BLaER1 treated with 17β-estradiol and CSF1 and Interleukin-3, amounts not matched to agents 10 nM and 100 nM (cell line): ENCODE data around the gene COL5A2.

Source experiments
- H3K27ac ChIP-seq, 11 experiments: shearing (Covaris generic); formaldehyde crosslinking; 2 replicates each; pipeline ENCODE4 v1.8.1; 2022
- H3K27me3 ChIP-seq, 11 experiments: shearing (Covaris generic); formaldehyde crosslinking; 2 replicates each; pipeline ENCODE4 v1.8.1; 2022
- H3K36me3 ChIP-seq, 11 experiments: shearing (Covaris generic); formaldehyde crosslinking; 2 replicates each; pipeline ENCODE4 v1.8.1; 2022
- H3K4me1 ChIP-seq, 10 experiments: shearing (Covaris generic); formaldehyde crosslinking; 2 replicates each; pipeline ENCODE4 v1.8.1; 2022
- H3K4me2 ChIP-seq, 11 experiments: shearing (Covaris generic); formaldehyde crosslinking; 2 replicates each; pipeline ENCODE4 v1.8.1; 2022
- H3K4me3 ChIP-seq, 10 experiments: shearing (Covaris generic); formaldehyde crosslinking; 2 replicates each; pipeline ENCODE4 v1.8.1; 2022
- H3K9ac ChIP-seq, 11 experiments: shearing (Covaris generic); formaldehyde crosslinking; 2 replicates each; pipeline ENCODE4 v1.8.1; 2022
- H3K9me3 ChIP-seq, 11 experiments: shearing (Covaris generic); formaldehyde crosslinking; replicated peaks in 1 of 11; 2 replicates each; pipeline ENCODE4 v1.8.1; 2022
- H4K20me1 ChIP-seq, 11 experiments: shearing (Covaris generic); formaldehyde crosslinking; 2 replicates each; pipeline ENCODE4 v1.8.1; 2022
- Cebpa-rat ChIP-seq, 11 experiments: shearing (Covaris generic); IDR thresholded peaks; 2 replicates each; pipeline ENCODE4 v1.8.1; 2022

The COL5A2 gene

DNA sequence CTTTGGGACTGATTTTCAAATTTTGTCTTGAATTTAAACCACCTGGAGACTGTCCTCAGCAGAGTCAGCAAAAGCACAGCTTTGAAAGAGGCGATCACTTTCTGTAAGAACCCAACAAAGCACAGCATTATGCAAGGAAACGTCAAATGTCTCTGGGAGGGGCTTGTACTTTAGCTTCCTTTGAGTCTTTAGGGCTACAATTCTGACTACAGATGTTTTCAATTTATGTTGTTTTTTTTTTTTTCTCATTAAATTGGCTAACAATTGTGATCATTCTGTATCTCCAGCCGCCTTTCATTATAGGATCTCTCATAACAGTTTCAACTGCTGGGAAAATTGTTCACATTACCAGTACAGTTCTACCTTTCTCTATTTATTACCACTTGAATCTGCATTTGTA is 157.1 kb downstream of the COL5A2 start:
- no peaks in the 10 kb centered on the region for H3K27me3 ChIP-seq
- TF ChIP-seq Cebpa-rat (IDR thresholded peaks at IDR 0.05): no peak
- H3K27ac ChIP-seq: no peak overlapping the region
- no peaks in the 10 kb centered on the region for H3K4me1 ChIP-seq
- H3K9ac ChIP-seq: no peak overlapping the region
- H3K4me2 ChIP-seq: no peak overlapping the region
- H3K36me3 ChIP-seq: no peaks in the 10 kb centered on the region
- no peak overlapping the region for H3K4me3 ChIP-seq
- H4K20me1 ChIP-seq: no peaks in the 10 kb centered on the region
- H3K9me3 ChIP-seq: no peaks in the 10 kb centered on the region

- Histone ChIP-seq H3K4me2 (no peak overlapping the region), H3K9me3 (no peaks in the 10 kb centered on the region), H3K4me3 (no peak overlapping the region), H3K4me1 (no peaks in the 10 kb centered on the region), H3K9ac (no peak overlapping the region), H3K36me3 (no peaks in the 10 kb centered on the region), H3K27ac (no peak overlapping the region), H3K27me3 (no peaks in the 10 kb centered on the region), H4K20me1 (no peaks in the 10 kb centered on the region)
- no peak for TF ChIP-seq Cebpa-rat (IDR thresholded peaks at IDR 0.05)
These were observed 157.5 kb downstream of the COL5A2 start for GRCh38 chr2:189022053-189022481.

DNA sequence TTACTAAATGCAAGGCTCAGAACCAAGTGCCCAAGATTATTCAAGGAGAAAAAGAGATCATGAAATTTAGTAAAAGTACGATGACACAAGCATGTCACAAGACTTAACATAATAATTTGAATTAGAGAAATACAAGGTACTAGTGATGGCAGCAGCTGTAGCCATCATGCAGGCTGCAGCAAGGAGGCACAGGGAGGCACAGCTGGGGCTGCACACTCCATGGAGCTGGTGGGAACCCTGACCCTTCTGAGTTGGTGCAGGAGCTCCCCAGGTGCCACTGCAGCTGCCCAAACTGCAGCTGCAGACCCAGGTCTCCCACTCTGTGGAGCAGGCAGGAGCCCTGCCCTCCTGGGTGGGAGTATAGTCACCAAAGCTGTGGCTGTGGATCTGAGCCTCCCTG is 159.4 kb downstream of the COL5A2 start:
- Histone ChIP-seq H3K4me3 (no peak overlapping the region), H3K27me3 (no peaks in the 10 kb centered on the region), H3K27ac (no peak overlapping the region), H3K4me1 (no peaks in the 10 kb centered on the region), H3K4me2 (no peak overlapping the region), H3K36me3 (no peaks in the 10 kb centered on the region), H3K9ac (no peak overlapping the region), H4K20me1 (no peaks in the 10 kb centered on the region), H3K9me3 (no peaks in the 10 kb centered on the region)
- no peak for TF ChIP-seq Cebpa-rat (IDR thresholded peaks at IDR 0.05)

- Histone ChIP-seq H3K9me3 (no peaks in the 10 kb centered on the region), H3K27me3 (no peaks in the 10 kb centered on the region), H3K27ac (no peak overlapping the region), H3K36me3 (no peaks in the 10 kb centered on the region), H3K4me1 (no peaks in the 10 kb centered on the region), H3K9ac (no peak overlapping the region), H3K4me3 (no peak overlapping the region), H3K4me2 (no peak overlapping the region), H4K20me1 (no peaks in the 10 kb centered on the region)
- TF ChIP-seq Cebpa-rat (IDR thresholded peaks at IDR 0.05): no peak
These were observed 160.9 kb downstream of the COL5A2 start for GRCh38 chr2:189018631-189019030.

DNA sequence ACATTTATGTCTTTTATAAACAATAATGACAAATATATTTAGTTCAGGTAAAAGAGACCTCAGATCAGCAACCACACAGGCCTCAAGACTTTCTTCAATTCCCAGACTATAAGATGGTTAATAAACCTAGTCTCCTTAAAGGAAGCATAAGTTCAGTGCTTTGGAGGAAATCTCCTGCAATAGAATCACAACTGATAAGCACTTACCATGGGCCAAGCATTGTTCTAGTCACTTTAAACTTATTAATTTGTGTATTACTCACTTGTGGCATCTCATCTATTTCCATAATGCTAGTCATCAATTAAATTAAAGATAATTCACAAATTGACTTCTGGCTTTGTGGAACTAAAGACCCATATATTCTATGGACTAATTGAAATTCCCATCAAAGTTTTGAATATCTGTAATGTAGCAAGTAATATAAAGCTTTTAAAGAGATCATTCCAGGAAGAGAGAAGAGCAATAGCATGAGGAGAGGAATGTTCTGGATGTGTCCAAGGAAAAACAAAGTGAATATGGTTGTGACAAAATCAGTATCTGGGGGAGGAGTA is 163.2 kb downstream of the COL5A2 start:
- no peaks in the 10 kb centered on the region for H4K20me1 ChIP-seq
- H3K27ac ChIP-seq: no peak overlapping the region
- H3K9me3 ChIP-seq: no peaks in the 10 kb centered on the region
- H3K4me3 ChIP-seq: no peak overlapping the region
- H3K4me1 ChIP-seq: no peaks in the 10 kb centered on the region
- H3K27me3 ChIP-seq: no peaks in the 10 kb centered on the region
- no peak overlapping the region for H3K4me2 ChIP-seq
- no peaks in the 10 kb centered on the region for H3K36me3 ChIP-seq
- H3K9ac ChIP-seq: no peak overlapping the region
- TF ChIP-seq Cebpa-rat (IDR thresholded peaks at IDR 0.05): no peak

GRCh38 chr2:189015359-189015758 is 164.2 kb downstream of the COL5A2 start:
- Histone ChIP-seq H3K9ac (no peak overlapping the region), H4K20me1 (no peaks in the 10 kb centered on the region), H3K36me3 (no peaks in the 10 kb centered on the region), H3K9me3 (no peaks in the 10 kb centered on the region), H3K4me2 (no peak overlapping the region), H3K4me3 (no peak overlapping the region), H3K27me3 (no peaks in the 10 kb centered on the region), H3K4me1 (no peaks in the 10 kb centered on the region), H3K27ac (no peak overlapping the region)
- no peak for TF ChIP-seq Cebpa-rat (IDR thresholded peaks at IDR 0.05)

DNA sequence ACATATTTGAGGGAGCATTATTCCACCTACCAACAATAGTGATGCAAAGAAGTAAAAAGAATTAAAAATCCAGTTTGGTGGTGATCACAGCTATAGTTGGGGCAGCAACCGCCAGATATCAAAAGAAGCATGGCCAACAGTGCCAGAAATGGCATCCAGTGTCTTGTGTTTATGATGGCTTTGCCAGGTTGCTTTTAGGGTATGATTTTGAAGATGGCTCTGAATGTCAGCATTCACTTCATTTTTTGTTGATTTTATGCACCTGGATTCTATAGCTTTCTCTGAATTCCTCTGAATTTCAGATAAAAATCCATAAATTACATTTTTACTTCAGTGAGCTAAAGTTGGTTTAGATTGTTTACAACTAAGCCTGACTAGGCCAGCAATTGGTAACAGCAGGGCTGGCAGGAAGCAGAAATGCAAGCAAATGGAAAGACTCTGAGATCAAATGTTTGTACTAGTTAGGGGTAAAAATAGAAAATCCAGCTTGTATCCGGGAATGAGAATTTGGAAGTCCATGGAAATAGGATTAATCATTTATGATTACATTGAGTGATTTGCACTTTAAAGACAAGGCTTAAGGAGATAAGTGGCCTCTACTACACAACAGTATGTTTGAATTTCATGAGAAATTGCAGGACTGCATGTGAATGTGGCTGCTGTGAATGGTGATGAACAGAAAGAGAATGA is 165.0 kb downstream of the COL5A2 start:
- Histone ChIP-seq H3K4me3 (no peak overlapping the region), H3K9ac (no peak overlapping the region), H3K27ac (no peak overlapping the region), H3K27me3 (no peaks in the 10 kb centered on the region), H4K20me1 (no peaks in the 10 kb centered on the region), H3K9me3 (no peaks in the 10 kb centered on the region), H3K4me2 (no peak overlapping the region), H3K4me1 (no peaks in the 10 kb centered on the region), H3K36me3 (no peaks in the 10 kb centered on the region)
- TF ChIP-seq Cebpa-rat (IDR thresholded peaks at IDR 0.05): no peak

- Histone ChIP-seq H3K4me3 (no peak overlapping the region), H3K27ac (no peak overlapping the region), H3K36me3 (no peaks in the 10 kb centered on the region), H4K20me1 (no peaks in the 10 kb centered on the region), H3K9me3 (no peaks in the 10 kb centered on the region), H3K9ac (no peak overlapping the region), H3K27me3 (no peaks in the 10 kb centered on the region), H3K4me2 (no peak overlapping the region), H3K4me1 (no peaks in the 10 kb centered on the region)
- no peak for TF ChIP-seq Cebpa-rat (IDR thresholded peaks at IDR 0.05)
These were observed 165.7 kb downstream of the COL5A2 start for GRCh38 chr2:189013671-189014448.

DNA sequence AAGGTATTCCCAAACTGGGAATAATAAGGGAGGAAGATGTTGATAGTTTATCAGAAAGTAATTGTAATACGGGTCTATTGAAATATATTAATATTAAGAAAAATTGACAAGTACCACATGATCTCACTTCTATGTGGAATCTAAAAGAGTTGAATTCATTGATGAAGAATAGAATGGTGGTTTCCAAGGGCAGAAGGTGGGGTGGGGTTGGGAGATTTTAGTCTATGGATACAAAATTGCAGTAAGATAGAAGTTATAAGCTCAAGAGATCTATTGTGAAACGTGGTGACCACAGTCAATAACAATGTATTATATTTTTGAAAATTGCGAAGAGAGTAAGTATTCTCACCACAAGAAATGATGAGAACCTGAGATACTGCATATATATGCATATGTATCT is 166.5 kb downstream of the COL5A2 start:
- no peak overlapping the region for H3K9ac ChIP-seq
- no peaks in the 10 kb centered on the region for H3K9me3 ChIP-seq
- no peak overlapping the region for H3K4me2 ChIP-seq
- no peaks in the 10 kb centered on the region for H3K27me3 ChIP-seq
- no peak overlapping the region for H3K4me3 ChIP-seq
- TF ChIP-seq Cebpa-rat (IDR thresholded peaks at IDR 0.05): no peak
- no peaks in the 10 kb centered on the region for H3K4me1 ChIP-seq
- no peak overlapping the region for H3K27ac ChIP-seq
- H4K20me1 ChIP-seq: no peaks in the 10 kb centered on the region
- H3K36me3 ChIP-seq: no peaks in the 10 kb centered on the region

DNA sequence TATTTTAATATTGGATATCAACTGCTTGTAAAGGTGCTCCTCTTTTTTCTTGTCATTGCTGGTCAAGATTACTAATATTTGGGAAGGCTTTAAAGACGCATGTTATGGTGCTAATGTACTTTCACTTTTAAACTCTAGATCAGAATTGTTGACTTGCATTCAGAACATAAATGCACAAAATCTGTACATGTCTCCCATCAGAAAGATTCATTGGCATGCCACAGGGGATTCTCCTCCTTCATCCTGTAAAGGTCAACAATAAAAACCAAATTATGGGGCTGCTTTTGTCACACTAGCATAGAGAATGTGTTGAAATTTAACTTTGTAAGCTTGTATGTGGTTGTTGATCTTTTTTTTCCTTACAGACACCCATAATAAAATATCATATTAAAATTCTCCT is 167.2 kb downstream of the COL5A2 start:
- Histone ChIP-seq H3K9ac (no peak overlapping the region), H3K4me2 (no peak overlapping the region), H3K4me3 (no peak overlapping the region), H3K27me3 (no peaks in the 10 kb centered on the region), H3K36me3 (no peaks in the 10 kb centered on the region), H4K20me1 (no peaks in the 10 kb centered on the region), H3K27ac (no peak overlapping the region), H3K9me3 (no peaks in the 10 kb centered on the region), H3K4me1 (no peaks in the 10 kb centered on the region)
- no peak for TF ChIP-seq Cebpa-rat (IDR thresholded peaks at IDR 0.05)
